ENCODE data around the gene PPBP.

PPBP gene

DNA sequence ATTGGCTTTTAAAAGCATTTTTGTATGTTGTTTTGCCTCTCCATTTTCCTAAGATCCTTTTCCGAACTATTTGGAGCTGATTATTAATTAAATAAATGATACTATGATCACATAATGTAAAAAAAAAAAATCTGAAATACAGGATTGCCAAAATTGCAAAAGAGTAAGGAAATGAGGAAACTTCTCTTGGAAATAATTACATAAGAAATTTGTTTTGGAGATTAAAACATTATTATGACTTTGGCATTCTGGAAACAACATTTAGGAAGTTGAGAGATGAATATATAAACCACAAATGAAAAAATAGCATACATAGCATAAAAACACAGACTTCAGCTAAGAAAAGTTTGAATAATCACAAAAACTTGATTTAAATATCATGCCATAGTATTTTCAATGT, 39.7 kb downstream of the PPBP start:
- no peaks in the 10 kb centered on the region for H3K9me3 ChIP-seq (ENCODE audit: control insufficient read depth in 1 of 2, low read length in 2 of 2)
- peaks cover 11% of the 10 kb centered on the region for H3K27me3 ChIP-seq (ENCODE audit: low read depth, low read length)
- no peak overlapping the region for H3K4me3 ChIP-seq (ENCODE audit: low read depth in 1 of 2, low read length in 2 of 2)

DNA sequence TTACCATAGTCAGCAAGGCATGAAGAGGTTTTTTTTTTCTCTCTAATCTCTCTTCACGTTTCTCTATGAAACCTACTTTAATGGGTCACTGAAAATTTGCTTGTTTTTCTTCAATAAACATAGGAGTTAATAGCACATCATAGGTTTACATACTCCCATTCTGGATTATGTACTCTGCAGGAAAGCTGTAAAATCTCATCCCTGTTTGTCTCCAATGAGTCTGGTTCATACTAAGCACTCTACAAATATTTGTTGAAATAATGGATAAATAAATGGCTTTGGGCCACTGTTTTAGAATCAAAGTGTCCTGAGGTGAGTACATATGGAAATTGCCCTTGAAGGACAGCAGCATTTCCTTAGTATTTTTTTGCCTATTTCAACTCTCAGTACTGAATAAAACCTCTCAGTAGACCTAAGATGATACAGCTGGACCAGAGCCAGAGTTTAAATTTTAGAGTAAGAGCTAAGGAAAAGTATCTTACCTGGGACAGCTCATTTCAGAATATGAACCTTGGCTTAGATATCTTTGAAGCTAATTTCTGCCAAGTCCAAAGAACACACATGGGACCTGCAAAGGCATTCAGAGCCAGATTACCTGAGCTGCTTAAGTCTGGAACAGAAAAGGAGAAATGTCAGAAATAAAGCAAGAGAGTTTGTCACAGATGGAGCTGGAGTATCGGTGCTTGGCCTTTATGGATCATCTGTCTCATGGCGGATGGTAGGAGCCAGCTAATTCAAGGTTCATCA, 40.6 kb downstream of the PPBP start:
- Histone ChIP-seq H3K4me1 (ENCODE audit: control insufficient read depth in 1 of 2, insufficient read depth in 2 of 2, low read length in 2 of 2) (peaks cover 0 to 5% of the 10 kb centered on the region in 2 donors), H3K36me3 (ENCODE audit: control insufficient read depth in 1 of 2, insufficient read depth in 2 of 2, low read length in 2 of 2) (no peaks in the 10 kb centered on the region), H3K27me3 (ENCODE audit: low read depth, low read length) (peaks cover 11% of the 10 kb centered on the region), H3K9me3 (ENCODE audit: control insufficient read depth in 1 of 2, low read length in 2 of 2) (no peaks in the 10 kb centered on the region), H3K4me3 (ENCODE audit: low read depth in 1 of 2, low read length in 2 of 2) (no peak overlapping the region), H3K27ac (ENCODE audit: low read length) (no peak overlapping the region)

More for the DNA sequence above, 39.7 kb downstream of the PPBP start:
- peaks cover 0 to 5% of the 10 kb centered on the region in 2 donors for H3K4me1 ChIP-seq (ENCODE audit: control insufficient read depth in 1 of 2, insufficient read depth in 2 of 2, low read length in 2 of 2)
- no peaks in the 10 kb centered on the region for H3K36me3 ChIP-seq (ENCODE audit: control insufficient read depth in 1 of 2, insufficient read depth in 2 of 2, low read length in 2 of 2)
- no peak overlapping the region for H3K27ac ChIP-seq (ENCODE audit: low read length)

DNA sequence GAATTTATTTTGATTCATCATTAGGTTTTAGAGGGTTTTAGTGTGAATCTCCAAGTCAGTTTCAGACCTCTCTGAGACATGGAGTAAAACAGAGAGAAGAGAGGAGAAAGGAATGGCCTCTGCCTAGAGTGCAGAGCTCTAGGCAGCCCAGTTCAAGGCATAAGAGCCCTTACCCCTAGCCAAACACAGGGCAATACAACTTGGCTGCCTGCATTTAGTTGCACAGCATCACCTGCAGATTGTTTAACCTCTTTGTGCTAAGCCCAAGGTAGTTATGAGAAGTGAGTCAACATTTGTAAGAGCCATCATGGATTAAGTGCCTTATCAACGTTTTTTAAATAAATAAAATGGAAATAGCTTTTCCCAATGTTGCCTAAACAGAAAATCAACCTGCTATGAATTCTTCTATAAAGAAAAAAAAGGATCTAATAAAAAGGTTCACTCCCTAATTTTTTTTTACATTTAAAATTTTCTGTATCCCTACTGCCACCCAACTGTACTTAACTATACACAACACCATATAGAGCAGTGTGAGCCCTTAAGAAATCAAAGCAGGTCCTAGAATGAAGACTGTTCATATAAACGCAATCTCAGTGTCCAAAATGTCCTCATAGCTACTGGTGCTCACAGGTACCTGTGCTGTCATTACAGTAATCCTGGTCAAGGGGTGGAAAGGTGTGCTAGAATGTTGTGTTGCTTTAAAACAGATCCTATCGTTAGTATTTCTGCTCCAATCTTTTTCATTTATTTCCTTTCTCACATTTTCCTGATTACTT, 42.1 kb downstream of the PPBP start:
- Histone ChIP-seq H3K4me1 (ENCODE audit: control insufficient read depth in 1 of 2, insufficient read depth in 2 of 2, low read length in 2 of 2) (peaks cover 0 to 5% of the 10 kb centered on the region in 2 donors), H3K36me3 (ENCODE audit: control insufficient read depth in 1 of 2, insufficient read depth in 2 of 2, low read length in 2 of 2) (no peaks in the 10 kb centered on the region), H3K9me3 (ENCODE audit: control insufficient read depth in 1 of 2, low read length in 2 of 2) (no peaks in the 10 kb centered on the region), H3K27me3 (ENCODE audit: low read depth, low read length) (peaks cover 11% of the 10 kb centered on the region), H3K4me3 (ENCODE audit: low read depth in 1 of 2, low read length in 2 of 2) (no peak overlapping the region), H3K27ac (ENCODE audit: low read length) (no peak overlapping the region)

DNA sequence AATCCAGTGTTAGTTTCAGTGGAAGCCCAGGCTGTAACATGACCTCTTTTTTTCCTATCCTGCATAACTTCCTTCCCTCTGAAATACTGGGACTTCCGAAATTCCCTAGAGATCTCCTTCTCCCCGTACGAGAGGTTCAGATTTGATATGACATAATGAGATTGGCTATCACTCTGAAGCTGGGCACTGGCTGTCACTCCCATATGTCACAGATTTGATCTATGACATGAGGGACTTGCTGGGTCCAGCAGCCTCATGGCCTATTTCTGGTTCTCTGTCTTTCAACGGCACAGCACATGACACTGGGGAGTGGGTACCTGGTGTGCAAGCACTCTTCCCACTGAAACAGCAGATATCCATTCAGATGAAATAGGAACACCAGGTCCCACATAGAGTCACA, 42.9 kb downstream of the PPBP start:
- H3K36me3 ChIP-seq (ENCODE audit: control insufficient read depth in 1 of 2, insufficient read depth in 2 of 2, low read length in 2 of 2) = no peaks in the 10 kb centered on the region
- no peak overlapping the region for H3K4me3 ChIP-seq (ENCODE audit: low read depth in 1 of 2, low read length in 2 of 2)
- H3K4me1 ChIP-seq (ENCODE audit: control insufficient read depth in 1 of 2, insufficient read depth in 2 of 2, low read length in 2 of 2) = peaks cover 0 to 5% of the 10 kb centered on the region in 2 donors
- H3K27ac ChIP-seq (ENCODE audit: low read length) = no peak overlapping the region
- peaks cover 11% of the 10 kb centered on the region for H3K27me3 ChIP-seq (ENCODE audit: low read depth, low read length)
- H3K9me3 ChIP-seq (ENCODE audit: control insufficient read depth in 1 of 2, low read length in 2 of 2) = no peaks in the 10 kb centered on the region

DNA sequence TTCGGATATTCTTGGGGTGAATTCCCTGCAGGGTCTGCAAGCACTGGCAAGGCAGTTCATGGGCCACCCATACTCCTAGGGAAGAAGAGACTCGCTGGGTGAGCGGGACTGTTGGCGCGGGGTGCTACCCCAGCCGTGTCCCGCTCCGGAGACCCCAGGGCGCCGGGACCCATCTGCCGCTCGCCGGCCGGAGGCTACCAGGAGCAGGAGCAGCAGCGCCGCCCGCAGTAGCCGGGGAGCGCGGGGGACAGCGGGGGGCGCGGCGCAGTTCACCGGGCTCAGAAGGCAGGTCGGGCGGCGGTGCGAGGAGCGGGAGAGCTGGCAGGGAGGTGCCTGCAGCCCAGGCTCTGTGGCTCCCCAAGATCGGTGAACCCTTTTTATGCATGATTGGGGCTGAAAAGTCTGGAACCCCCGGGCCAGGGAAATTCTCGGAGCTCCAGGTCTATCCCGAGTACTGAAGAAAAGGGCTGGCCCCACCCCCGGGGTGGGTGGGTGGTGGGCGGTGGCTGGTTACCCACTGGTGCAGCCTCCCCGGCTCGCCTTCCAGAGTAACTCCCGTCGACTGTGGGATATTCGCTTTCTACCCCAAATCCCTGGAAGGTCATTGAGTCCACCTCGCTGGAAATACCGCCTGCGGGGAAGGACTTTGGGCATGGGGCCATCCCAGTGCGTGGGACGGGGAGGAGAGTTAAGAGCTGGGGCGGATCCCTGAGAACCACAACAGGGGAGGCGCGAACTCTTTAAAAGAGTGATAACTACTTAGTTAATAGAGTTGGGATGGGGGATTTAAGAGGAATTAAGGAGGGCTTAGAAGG, 43.7 kb downstream of the PPBP start:
- peaks cover 0 to 5% of the 10 kb centered on the region in 2 donors for H3K4me1 ChIP-seq (ENCODE audit: control insufficient read depth in 1 of 2, insufficient read depth in 2 of 2, low read length in 2 of 2)
- H3K9me3 ChIP-seq (ENCODE audit: control insufficient read depth in 1 of 2, low read length in 2 of 2) = no peaks in the 10 kb centered on the region
- H3K27me3 ChIP-seq (ENCODE audit: low read depth, low read length) = peaks cover 11% of the 10 kb centered on the region
- H3K4me3 ChIP-seq (ENCODE audit: low read depth in 1 of 2, low read length in 2 of 2) = peak overlapping the region; percentile 26 to 32
- H3K36me3 ChIP-seq (ENCODE audit: control insufficient read depth in 1 of 2, insufficient read depth in 2 of 2, low read length in 2 of 2) = no peaks in the 10 kb centered on the region
- no peak overlapping the region for H3K27ac ChIP-seq (ENCODE audit: low read length)

- peaks cover 11% of the 10 kb centered on the region for H3K27me3 ChIP-seq (ENCODE audit: low read depth, low read length)
- H3K36me3 ChIP-seq (ENCODE audit: control insufficient read depth in 1 of 2, insufficient read depth in 2 of 2, low read length in 2 of 2) = no peaks in the 10 kb centered on the region
- H3K4me1 ChIP-seq (ENCODE audit: control insufficient read depth in 1 of 2, insufficient read depth in 2 of 2, low read length in 2 of 2) = peaks cover 0 to 5% of the 10 kb centered on the region in 2 donors
- no peak overlapping the region for H3K27ac ChIP-seq (ENCODE audit: low read length)
- H3K9me3 ChIP-seq (ENCODE audit: control insufficient read depth in 1 of 2, low read length in 2 of 2) = no peaks in the 10 kb centered on the region
- no peak overlapping the region for H3K4me3 ChIP-seq (ENCODE audit: low read depth in 1 of 2, low read length in 2 of 2)
These were observed 44.4 kb downstream of the PPBP start for GRCh38 chr4:73943555-73943954.

- no peak overlapping the region for H3K27ac ChIP-seq (ENCODE audit: low read length)
- no peaks in the 10 kb centered on the region for H3K9me3 ChIP-seq (ENCODE audit: control insufficient read depth in 1 of 2, low read length in 2 of 2)
- H3K36me3 ChIP-seq (ENCODE audit: control insufficient read depth in 1 of 2, insufficient read depth in 2 of 2, low read length in 2 of 2) = no peaks in the 10 kb centered on the region
- no peaks in the 10 kb centered on the region for H3K27me3 ChIP-seq (ENCODE audit: low read depth, low read length)
- H3K4me1 ChIP-seq (ENCODE audit: control insufficient read depth in 1 of 2, insufficient read depth in 2 of 2, low read length in 2 of 2) = no peaks in the 10 kb centered on the region
- H3K4me3 ChIP-seq (ENCODE audit: low read depth in 1 of 2, low read length in 2 of 2) = no peak overlapping the region
These were observed 51.0 kb downstream of the PPBP start for GRCh38 chr4:73936969-73937368.
